GM19240 (cell line): ENCODE data around the gene ACSF3.

ENCODE experiments used
- DNase-seq: peaks from one replicate; pipeline ENCODE4 v3.0.0; 2011; ENCODE audit warnings: low spot score; ENCODE audit not compliant: insufficient read length

Gene ACSF3

DNA sequence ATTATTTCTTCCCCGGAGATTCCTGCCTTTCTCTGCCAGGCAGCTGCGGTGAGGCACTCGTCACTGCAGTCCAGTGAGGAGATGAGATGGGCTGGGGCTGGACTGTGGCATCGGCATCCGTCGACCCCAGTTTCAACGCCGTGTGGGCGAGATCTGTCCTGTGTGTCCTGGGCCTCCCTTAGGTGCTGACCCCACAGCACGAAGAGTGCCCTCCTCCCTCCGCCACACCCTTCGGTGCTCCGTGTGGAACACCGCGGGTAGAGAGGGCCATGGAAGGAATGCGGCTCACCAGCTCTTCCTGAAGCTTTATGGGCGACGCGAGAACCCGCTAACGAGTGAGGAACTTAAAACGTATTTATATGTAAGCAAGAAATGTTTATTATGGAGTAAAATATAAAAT, 17.6 kb downstream of the ACSF3 start:
- DNase-seq = no peak

DNA sequence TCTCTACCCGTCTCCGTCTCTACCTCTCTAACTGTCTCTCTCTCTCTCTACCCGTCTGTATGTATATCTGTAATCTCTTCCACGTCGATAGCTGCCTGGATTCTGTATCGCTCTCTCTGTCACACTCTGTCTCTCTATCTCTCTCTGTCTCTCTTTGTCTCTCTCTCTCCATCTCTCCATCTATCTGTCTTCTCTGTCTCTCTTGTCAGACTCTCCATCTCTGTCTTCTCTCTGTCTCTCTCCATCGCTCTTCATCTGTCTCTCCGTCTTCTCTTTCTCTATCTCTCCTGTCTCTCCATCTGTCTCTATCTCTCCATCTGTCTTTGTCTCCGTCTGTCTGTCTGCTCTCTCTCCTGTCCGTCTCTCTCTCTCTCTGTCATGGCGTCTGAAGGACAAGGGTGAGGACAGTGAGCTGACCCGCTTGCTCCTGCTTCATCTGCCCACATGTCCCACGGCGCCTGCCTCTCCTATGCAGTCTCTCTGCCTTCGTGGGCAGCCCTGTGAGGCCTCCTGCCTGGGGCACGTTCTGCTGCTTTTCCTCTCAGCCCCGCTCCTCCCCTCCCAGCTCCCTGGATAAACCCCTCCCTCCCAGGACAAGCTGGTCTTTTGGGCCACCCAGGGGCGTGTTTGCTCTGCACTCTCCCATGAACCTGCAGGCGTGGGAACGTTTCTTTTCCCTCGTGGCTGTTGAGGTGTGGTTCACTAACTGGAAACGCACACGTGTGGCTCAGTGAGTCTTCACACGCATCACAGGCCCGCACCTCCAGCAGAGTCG, 18.9 kb downstream of the ACSF3 start:
- no peak for DNase-seq

DNA sequence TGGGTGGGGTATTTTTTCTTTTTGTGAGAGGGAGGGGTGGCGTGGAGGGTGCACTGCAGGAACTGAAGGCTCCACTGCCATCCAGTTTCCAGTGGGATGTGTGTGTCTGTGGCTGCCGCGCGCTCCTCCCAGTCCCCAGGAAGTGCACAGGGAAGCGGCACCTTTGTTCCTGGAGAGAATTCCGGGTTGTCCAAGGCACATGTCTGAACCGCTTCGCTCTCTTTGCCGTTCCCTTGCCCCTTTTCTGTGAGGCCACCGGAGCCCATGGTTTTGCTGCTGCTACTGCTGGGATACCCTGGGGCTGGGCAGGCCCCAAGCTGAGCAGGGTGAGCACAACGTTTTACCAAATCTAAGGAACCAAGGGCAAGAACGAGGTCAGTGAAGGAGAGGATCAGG, 19.5 kb downstream of the ACSF3 start:
- no peak for DNase-seq

DNA sequence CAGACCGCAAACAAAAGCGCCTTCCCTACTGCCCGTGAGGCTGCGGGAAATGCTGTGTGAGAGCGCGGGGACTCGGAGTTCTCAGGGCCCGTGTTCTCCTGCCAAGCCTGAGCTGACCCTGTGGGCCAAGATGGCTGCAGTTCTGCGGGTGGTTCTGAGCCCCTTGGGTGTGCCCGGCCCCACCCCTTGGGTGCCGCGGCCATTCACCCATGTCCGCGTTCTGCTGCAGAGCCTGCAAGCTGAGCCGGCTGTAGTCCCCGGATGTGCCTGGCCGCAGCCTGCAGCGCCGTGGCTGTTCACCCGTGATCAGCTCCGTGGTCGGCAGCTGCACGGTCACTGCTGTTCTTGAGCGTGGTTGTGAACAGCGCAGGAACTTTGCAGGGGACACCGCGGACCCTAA, 20.0 kb downstream of the ACSF3 start:
- no peak for DNase-seq

DNA sequence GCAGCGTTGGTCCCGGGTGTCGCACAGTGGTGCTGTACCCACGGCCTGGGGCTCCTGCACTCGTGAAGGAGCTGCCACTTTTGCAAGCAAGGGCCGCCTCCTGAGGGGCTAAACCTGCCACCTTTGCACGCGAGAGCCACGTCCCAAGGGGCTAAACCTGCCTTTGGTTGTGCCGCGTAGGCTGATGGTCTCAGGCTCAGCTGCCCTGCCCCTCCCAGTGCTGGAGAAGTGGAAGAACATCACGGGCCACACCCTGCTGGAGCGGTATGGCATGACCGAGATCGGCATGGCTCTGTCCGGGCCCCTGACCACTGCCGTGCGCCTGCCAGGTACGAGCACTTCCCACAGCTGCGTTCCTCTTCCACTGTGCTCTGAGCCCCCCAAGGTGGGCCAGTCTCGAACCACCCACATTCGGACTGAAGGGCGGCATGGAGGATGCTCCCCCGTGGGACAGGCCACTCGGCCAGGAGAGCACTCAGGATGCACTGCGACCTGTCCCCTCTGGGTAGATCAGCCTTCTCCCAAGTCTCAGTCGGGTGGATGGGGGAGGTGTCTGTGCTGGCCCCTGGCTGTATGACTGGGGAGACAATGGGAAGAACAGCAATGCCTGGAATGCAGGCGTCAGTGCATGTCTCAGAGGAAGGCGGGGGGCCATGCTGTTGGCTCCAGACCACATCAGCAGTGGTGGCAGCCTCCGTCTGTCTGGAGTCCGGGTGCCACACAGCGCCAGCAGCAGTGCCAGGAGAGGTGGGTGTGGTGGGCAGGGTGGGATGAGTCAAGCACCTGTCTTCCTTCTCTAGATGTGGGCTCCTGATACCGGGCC, 20.7 kb downstream of the ACSF3 start:
- no peak for DNase-seq

DNA sequence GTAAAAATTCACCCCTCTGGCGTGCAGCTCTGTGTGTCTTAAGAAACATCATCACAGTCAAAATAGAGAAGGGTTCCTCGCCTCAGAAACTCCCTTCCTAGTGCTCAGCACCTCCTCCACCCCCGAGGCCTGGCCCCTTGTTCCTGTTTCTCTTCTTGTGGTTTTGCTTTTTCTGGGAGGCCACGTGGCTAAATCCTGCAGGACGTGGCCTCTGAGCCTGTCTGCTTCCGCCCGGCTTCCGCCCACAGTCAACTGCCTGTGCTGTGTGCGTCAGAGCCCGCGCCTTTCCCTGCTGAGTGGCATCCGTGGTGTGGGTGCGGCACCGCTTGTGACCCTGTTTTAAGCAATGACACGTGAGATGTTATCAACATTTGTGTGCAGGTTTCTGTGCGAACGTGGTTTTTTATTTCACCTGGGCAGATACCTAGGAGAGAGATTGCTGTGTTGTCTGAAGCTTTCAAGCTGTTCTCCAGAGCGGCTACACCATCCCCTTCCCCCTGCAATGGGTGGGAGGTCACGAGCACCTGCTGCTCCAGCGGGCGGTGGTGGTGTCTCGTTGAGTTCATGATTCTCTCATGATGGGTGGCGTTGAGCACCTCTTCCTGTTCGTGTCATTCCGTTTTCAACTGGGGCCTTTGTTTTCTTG, 21.7 kb downstream of the ACSF3 start:
- DNase-seq = peak; percentile 83

DNA sequence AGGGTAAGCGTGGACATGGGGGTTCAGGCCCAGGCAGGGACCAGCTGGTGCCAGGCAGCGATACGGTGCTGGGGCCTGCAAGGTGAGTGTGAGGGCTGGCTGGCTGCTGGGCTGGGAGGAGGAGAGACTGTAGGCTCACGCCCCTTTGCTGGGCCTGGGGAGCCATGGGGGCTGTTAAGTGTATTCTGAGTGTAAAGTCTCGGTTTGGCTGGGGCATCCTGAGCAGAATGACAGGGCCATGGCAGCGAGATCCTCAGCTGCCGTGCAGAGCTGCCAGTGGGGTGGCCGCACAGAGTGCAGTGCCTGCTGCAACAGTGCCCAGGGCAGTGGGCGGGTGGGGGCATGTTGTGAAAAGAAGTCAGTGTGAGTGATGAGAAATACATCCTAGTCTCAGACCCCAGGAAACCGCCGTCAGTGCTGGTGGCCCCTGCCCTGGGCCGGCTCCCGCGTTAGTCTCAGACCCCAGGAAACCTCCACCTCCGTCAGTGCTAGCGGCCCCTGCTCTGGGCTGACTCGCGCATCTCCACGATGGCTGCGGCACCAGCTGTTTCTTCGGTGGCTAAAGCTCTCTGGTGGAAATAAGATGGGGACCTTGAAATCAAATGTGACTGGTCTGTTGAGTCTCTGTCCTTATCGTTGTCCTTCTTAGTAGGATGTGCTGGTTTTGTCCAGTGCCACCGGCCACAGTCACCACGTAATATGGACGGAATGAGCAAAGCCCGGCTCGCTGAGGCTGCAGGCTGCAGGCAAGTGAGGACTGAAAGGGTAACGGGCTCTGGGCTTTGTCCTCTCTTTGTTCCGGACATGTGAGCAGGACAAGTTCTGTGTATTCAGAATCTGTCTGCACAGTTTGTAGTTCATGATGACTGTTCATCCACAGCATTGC, 22.9 kb downstream of the ACSF3 start:
- DNase-seq = no peak

DNA sequence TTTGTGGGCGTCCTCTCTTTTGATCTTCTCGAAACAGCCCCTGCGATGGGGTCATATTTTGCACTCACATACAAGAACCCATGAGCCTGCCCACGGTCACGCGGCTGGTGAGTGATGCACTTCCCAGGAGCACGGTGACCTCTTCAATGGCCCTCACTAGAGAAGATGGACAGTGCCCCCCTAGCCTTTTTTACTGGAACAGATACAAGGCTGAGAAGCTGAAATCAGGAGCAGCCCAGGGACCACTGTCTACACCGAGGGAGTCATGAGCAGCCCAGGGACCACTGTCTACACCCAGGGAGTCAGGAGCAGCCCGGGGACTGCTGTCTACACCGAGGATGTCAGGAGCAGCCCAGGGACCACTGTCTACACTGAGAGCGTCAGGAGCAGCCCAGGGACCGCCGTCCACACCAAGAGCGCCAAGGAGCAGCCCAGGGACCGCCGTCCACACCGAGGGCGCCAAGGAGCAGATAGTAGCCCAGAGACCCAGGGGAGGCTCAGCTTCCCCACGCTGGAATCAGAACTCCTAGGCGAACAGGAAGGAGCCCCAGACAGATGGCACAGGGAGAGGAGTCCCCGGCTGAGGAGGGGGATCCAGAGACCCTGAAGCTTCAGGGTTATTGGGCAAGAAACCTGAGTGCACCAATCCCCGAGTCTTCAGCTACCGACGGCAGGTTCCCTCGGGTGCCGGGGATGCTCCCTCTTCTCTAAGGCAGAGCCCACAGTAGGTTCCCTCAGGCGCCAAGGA, 23.7 kb downstream of the ACSF3 start:
- DNase-seq = no peak

DNA sequence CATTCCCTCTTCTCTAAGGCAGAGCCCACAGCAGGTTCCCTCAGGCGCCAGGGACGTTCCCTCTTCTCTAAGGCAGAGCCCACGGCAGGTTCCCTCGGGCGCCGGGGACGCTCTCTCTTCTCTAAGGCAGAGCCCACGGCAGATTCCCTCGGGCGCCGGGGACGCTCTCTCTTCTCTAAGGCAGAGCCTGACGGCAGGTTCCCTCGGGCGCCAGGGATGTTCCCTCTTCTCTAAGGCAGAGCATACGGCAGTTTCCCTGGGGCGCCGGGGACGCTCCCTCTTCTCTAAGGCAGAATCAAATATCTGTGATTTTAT, 24.3 kb downstream of the ACSF3 start:
- DNase-seq = no peak

DNA sequence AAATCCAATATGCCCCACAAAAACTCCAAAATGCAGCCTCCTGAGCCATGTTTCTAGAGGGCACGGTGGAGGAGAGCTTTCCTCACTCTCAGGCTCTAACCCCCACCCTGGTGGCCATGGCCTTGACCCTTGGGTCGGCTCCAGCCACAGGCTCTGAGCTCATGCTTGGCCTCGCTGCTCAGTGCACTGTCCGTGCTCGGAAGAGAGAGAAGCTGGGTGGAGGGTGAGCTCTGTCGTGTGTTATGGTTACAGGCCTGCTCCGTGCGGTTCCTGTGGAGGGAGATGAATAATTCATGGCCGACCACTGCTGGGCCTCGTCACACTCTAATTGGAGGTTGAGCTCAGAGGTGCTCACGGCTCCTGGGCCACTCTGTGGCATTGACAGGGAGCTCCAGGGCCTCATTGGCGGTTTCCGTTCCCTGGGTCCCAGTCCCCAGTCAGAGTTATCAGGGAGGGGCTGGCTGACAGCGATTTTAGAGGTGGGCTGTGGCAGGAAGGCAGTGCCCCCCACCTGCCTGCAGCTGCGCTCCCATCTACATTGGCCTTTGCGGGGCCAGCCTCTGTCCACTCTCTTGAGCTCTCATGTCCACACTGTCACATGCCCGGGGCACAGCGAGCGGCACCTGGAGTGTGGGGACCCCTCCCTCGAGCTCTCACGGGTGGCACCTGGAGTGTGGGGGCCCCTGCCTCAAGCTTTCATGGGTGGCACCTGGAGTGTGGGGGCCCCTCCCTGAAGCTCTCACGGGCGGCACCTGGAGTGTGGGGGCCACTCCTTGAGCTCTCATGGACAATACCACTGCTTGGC, 24.9 kb downstream of the ACSF3 start:
- no peak for DNase-seq

DNA sequence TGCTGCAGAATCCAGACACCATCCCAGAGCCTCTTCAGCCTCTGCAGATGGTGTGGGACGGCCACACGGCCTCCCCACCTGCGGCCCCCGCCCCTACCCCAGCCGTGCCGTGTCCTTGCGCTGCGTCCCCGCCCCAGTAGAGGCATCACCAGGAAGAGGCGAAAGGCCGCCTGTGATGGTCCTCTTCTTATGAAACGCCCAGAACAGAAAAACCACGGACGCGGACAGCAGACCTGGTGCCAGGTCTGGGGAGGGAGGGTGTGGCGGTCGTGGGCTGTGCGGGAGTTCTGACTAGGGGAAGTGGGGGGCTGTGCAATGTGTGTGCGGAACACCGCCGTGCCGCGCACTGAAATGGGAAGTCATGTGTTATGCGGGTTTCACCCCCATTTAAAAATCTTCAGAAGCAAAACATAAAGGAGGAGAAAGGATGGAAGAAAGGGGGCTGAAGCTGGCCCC, 25.5 kb downstream of the ACSF3 start:
- no peak for DNase-seq

DNA sequence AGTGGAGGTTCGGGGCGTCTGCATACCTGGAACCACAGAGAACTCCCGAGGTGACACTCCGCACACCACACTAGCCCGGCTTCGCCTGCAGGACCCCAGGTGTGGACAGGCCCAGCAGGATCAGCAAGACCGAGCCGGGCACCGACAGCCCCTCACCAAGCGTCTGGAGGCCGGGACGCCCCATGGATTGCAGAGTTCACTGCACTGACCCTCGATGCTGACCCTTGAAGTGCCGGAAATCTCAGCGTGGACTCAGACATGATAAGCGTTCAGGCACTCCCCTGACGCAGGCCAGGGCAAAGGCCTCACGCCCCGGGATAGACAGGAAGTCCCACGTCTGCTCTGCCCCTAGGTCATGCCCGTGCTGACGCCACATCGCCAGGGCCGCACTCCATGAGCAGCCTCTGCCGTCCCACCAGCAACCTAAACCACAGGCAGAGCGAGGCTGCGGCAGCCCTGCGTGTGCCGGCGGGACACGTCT, 26.0 kb downstream of the ACSF3 start:
- DNase-seq = no peak

DNA sequence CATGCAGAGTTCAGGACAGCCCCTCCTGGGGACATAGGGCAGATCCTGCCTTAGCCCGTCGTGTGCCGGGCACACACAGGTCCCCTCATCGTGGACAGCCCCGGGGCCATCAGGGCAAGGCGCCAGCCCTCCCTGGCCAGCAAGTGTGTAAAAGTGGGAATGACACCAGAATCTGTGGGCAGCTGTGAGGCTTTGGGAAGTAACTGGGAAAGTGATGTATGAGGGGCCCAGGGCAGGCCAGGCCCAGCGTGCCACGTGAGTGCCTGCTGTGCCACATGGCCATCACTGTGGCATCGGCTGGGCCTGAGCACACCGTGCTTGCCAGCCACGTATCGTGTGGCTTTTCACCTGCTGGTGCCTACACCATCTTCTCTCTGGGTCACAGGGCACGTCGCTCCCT, 26.6 kb downstream of the ACSF3 start:
- DNase-seq = no peak

DNA sequence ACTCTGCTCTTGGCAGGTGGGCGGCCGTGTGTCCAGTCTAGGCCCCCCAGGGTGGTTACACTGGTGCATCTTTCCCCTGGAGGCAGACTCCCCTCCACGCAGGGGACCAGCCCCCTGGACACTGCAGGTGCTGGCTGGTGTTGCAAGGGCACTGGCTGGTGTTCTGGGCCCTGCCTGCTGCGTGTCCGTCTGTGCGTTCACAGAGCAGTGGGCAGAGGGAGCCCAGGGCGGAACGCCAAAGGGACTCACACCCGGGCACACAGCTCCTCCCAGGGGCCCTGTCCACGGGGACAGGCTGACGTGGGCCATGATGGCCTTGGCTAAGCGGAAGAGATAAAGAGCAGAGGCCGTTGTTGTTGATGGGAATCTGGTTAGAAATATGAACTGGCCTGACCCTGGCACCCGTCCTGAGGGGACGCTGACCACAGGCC, 27.3 kb downstream of the ACSF3 start:
- no peak for DNase-seq

DNA sequence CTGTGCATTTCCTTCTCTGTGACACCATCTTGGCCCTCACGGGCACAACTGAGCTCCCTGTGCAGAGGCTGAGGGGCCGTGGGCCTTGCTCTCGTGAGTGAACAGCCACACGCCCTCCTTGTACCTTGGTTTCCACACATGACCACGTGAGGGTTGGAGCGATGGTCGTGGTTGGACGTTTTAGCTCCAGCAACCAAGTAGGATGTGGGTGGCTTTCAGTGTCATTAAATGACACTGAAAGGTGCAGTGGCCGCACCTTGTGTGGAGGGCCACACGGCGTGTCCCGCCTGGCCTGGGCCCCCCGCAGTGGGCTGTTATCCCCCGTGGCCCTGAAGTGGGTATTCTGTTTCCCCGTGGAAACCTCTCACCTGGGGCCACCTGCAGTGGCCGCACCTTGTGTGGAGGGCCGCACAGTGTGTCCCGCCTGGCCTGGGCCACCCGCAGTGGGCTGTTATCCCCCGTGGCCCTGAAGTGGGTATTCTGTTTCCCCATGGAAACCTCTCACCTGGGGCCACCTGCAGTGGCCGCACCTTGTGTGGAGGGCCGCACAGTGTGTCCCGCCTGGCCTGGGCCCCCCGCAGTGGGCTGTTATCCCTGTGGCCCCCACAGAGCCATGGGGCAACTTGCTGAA, 28.2 kb downstream of the ACSF3 start:
- no peak for DNase-seq

DNA sequence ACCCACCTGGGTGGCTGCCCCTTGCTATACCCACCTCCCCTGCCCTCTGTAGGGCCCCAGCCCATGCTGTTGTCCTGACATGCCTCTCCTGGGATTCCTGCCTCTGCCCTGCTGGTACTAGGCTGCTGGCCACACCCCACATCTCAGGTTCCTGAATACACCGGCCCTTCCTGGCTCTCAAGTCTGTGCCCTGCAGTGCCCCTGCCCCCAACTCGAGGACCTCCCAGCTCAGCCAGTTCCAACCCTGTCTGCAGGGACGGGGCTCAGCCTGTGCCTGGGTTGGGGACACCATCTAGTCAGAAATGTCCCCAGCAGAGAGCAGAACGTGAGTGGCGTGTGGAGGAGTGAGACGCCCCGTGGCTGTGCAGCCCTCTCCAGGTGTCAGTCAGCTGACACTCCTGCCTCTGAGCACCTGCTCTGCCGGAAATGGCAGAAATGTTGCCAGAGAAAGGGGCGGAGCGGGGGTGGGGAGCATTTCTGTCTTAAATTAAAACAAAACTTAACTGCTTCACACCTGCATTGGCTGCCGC, 28.7 kb downstream of the ACSF3 start:
- DNase-seq = no peak

DNA sequence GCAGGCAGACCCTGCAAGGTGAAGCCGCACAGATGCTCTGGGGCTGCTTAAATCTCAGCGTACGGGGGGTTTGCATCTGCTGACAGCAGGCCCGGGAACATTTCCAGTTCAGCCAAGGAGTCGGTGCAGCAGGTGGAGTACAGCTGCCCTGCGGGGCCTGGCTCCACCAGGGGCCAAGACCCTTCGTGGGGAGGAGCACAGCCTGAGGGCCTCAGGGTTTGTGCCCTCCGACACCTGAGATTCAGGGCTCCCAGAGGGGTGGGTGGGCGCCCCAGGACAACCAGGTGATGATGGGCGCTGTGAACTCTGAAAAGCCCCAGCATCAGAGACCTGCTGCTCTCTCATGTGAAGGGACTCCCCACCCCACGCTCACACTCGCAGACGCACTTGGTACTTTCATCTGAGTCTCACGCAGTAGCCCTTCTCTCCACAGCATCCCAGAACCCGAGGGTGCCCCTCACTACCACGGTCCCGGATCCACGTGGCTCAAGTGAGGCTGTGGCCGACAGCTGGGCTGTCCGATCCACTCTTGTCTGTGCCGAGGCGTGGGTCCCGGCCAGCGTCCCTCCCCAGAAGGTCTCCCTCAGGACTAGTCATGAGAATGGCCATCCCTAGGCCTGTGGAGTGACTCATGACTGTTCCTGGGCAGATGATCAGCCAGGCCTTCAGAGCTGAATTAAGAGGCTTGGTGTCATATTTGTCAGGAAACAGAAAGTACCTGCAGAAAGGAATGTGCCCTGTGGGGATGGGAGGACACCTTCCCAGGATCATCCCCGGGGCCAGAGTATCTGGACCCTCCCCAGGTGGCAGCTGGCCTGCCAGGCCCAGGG, 29.6 kb downstream of the ACSF3 start:
- DNase-seq = no peak

DNA sequence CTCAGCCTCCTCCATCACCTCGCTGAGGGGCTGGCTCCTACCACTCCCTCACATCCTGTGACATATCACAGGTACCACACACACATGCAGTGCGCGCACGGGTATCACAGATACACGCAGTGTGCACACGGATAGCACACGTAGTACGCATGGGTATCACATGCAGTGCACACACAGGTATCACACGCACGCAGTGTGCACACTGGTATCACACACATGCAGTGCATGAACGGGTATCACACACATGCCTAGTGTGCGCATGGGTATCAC, 30.1 kb downstream of the ACSF3 start:
- DNase-seq = no peak
